ENCODE measurements around the gene ZNFX1.
"Not testable (repeated sequence)": the region's sequence is repeated elsewhere in the genome, so short reads cannot be mapped to it uniquely, and the experiment has no call there.

The ZNFX1 gene

GRCh38 chr20:49248301-49248700 is 29.6 kb downstream of the ZNFX1 start:
- no peak for DNase-seq (ENCODE audit: low spot score)

GRCh38 chr20:49247792-49248191 is 30.1 kb downstream of the ZNFX1 start:
- peak; percentile 26 for DNase-seq (ENCODE audit: low spot score)

GRCh38 chr20:49247169-49247723 is 30.6 kb downstream of the ZNFX1 start:
- no peak for DNase-seq (ENCODE audit: low spot score)

- DNase-seq (ENCODE audit: low spot score): peak; percentile 81
These were observed 31.7 kb downstream of the ZNFX1 start for GRCh38 chr20:49245921-49246740.

- no peak for DNase-seq (ENCODE audit: low spot score)
These were observed 40.3 kb downstream of the ZNFX1 start for GRCh38 chr20:49237531-49237930.

- no peak for DNase-seq (ENCODE audit: low spot score)
These were observed 41.6 kb downstream of the ZNFX1 start for GRCh38 chr20:49236301-49236700.

GRCh38 chr20:49234831-49235230 is 43.0 kb downstream of the ZNFX1 start:
- DNase-seq (ENCODE audit: low spot score): no peak

GRCh38 chr20:49233226-49233625 is 44.6 kb downstream of the ZNFX1 start:
- no peak for DNase-seq (ENCODE audit: low spot score)

- DNase-seq (ENCODE audit: low spot score): no peak
These were observed 46.4 kb downstream of the ZNFX1 start for GRCh38 chr20:49231471-49231870.

GRCh38 chr20:49230561-49231133 is 47.2 kb downstream of the ZNFX1 start:
- DNase-seq (ENCODE audit: low spot score): peak; percentile 52

- no peak for DNase-seq (ENCODE audit: low spot score)
These were observed 47.8 kb downstream of the ZNFX1 start for GRCh38 chr20:49230021-49230420.

- DNase-seq (ENCODE audit: low spot score): no peak
These were observed 48.5 kb downstream of the ZNFX1 start for GRCh38 chr20:49229381-49229780.

- no peak for DNase-seq (ENCODE audit: low spot score)
These were observed 49.2 kb downstream of the ZNFX1 start for GRCh38 chr20:49228676-49229075.

- DNase-seq (ENCODE audit: low spot score): no peak
These were observed 52.0 kb downstream of the ZNFX1 start for GRCh38 chr20:49225896-49226295.

GRCh38 chr20:49219924-49220831 is 57.7 kb downstream of the ZNFX1 start:
- DNase-seq (ENCODE audit: low spot score): no peak

GRCh38 chr20:49219091-49219923 is 58.5 kb downstream of the ZNFX1 start, which contains the start of gene DDX27:
Gene DDX27, plus strand, starts transcription at chr20:49219416. Its CDS starts 33 bp downstream, at chr20:49219449.
- peak; percentile 99 for DNase-seq (ENCODE audit: low spot score)

GRCh38 chr20:49218739-49219090 is 59.1 kb downstream of the ZNFX1 start:
- DNase-seq (ENCODE audit: low spot score): not testable (repeated sequence)

- peak; percentile 94 for DNase-seq (ENCODE audit: low spot score)
These were observed 60.8 kb downstream of the ZNFX1 start for GRCh38 chr20:49216991-49217578.

GRCh38 chr20:49215232-49215631 is 62.6 kb downstream of the ZNFX1 start:
- no peak for DNase-seq (ENCODE audit: low spot score)

- DNase-seq (ENCODE audit: low spot score): no peak
These were observed 63.3 kb downstream of the ZNFX1 start for GRCh38 chr20:49214571-49214970.

GRCh38 chr20:49210757-49211110 is 67.1 kb downstream of the ZNFX1 start:
- DNase-seq (ENCODE audit: low spot score): no peak

Measured in pons (tissue), 1 donor.